IMR-90 (cell line): ENCODE measurements around the gene OR5H14.
"Not testable (repeated sequence)": the region's sequence is repeated elsewhere in the genome, so short reads cannot be mapped to it uniquely, and the experiment has no call there.

ENCODE experiments used
- CTCF ChIP-seq: conservative IDR thresholded peaks from 2 replicates; pipeline ENCODE4 v1.5.1; 2012; ENCODE audit warnings: mild to moderate bottlenecking, low read depth, low read length, improper control_type of control experiment
- ELK1 ChIP-seq: fragments of 150-350 bp; IDR thresholded peaks from 2 replicates; pipeline ENCODE4 v1.6.1; 2016; ENCODE audit warnings: low read depth, mild to moderate bottlenecking, low read length, moderate library complexity, borderline replicate concordance
- MAZ ChIP-seq: IDR thresholded peaks from 2 replicates; pipeline ENCODE4 v1.6.1; 2012; ENCODE audit warnings: low read depth, mild to moderate bottlenecking, low read length, improper control_type of control experiment, moderate library complexity, borderline replicate concordance
- MXI1 ChIP-seq: IDR thresholded peaks from 2 replicates; pipeline ENCODE4 v1.6.1; 2012; ENCODE audit warnings: low read depth, mild to moderate bottlenecking, low read length, moderate library complexity, borderline replicate concordance
- NFE2L2 ChIP-seq: fragments of 150-350 bp; IDR thresholded peaks from 2 replicates; pipeline ENCODE4 v1.6.1; 2016; ENCODE audit warnings: low read depth, mild to moderate bottlenecking, low read length
- POLR2A ChIP-seq: IDR thresholded peaks from 2 replicates; pipeline ENCODE4 v1.6.1; 2012; ENCODE audit warnings: mild to moderate bottlenecking, low read depth, low read length
- RAD21 ChIP-seq: IDR thresholded peaks from 2 replicates; pipeline ENCODE4 v1.6.1; 2012; ENCODE audit warnings: low read length, improper control_type of control experiment
- RCOR1 ChIP-seq: IDR thresholded peaks from 2 replicates; pipeline ENCODE4 v1.6.1; 2012; ENCODE audit warnings: mild to moderate bottlenecking, low read length, improper control_type of control experiment; ENCODE audit not compliant: insufficient replicate concordance
- RFX5 ChIP-seq: IDR thresholded peaks from 2 replicates; pipeline ENCODE4 v1.8.0; 2012; ENCODE audit warnings: low read depth, mild to moderate bottlenecking, low read length, moderate library complexity
- USF2 ChIP-seq: fragments of 150-350 bp; IDR thresholded peaks from 2 replicates; pipeline ENCODE4 v1.6.1; 2017; ENCODE audit warnings: mild to moderate bottlenecking, antibody characterized with exemption, low read length, low read depth

GRCh38 chr3:98149456-98149855 is 2.2 kb downstream of the OR5H14 start:
- not testable (repeated sequence) for TF ChIP-seq POLR2A, CTCF, RAD21, MAZ, RCOR1, USF2, ELK1, MXI1, RFX5, NFE2L2
